B cell (primary cell): ENCODE results near the gene G3BP1. TPM values are rescaled to one million over a fixed set of nuclear protein-coding genes. Genes with fewer than 3 reads are reported as not detected.

Experiments used
- ATAC-seq: fragments of 200-7000 bp; cut with Tn5 transposase; one replicate; pipeline ENCODE4 v1.10.0; 2021; ENCODE audit warnings: low read depth, mild to moderate bottlenecking, moderate number of reproducible peaks, moderate library complexity
- CTCF ChIA-PET: fragments of 350-600 bp; sonication (Branson Sonifier 250); formaldehyde crosslinking; loops from one replicate; lab custom pipeline; 2021; ENCODE audit warnings: antibody characterized with exemption, inconsistent platforms; lab: Charles Lee
- POLR2A ChIA-PET: fragments of 350-600 bp; sonication (Branson Sonifier 250); formaldehyde crosslinking; loops from one replicate; lab custom pipeline; 2021; ENCODE audit warnings: antibody characterized with exemption; lab: Charles Lee
- DNase-seq: peaks from one replicate; pipeline ENCODE4 v3.0.0; 2013
- H2AFZ ChIP-seq: 2 replicates; pipeline ENCODE4 v1.6.1; 2012; ENCODE audit warnings: mild to moderate bottlenecking, low read depth, low read length; ENCODE audit not compliant: insufficient read depth, poor library complexity, severe bottlenecking
- H3K27ac ChIP-seq, 2 donors: 1 replicate in 1 of 2; 2 replicates in 1 of 2; pipeline ENCODE4 v1.5.1; 2012 to 2013; ENCODE audit warnings: low read length in 2 of 2, mild to moderate bottlenecking in 2 of 2, moderate library complexity in 1 of 2
- H3K27me3 ChIP-seq, 4 experiments: fragments of 200-600 bp in 1 of 4; sonication (generic) in 1 of 4; replicated peaks in 1 of 4; 1 replicate in 2 of 4; 2 replicates in 2 of 4; pipeline versions ENCODE4 v1.6.1 to v1.7.0; 2013 to 2016; ENCODE audit warnings: low read length in 3 of 4, mild to moderate bottlenecking in 2 of 4, mixed read lengths in 1 of 4, moderate library complexity in 1 of 4; ENCODE audit not compliant: insufficient read depth in 4 of 4, control insufficient read depth in 3 of 4; ENCODE audit errors: control extremely low read depth in 1 of 4
- H3K36me3 ChIP-seq, 2 experiments: replicated peaks in 1 of 2; 1 replicate in 1 of 2; 2 replicates in 1 of 2; pipeline versions ENCODE4 v1.6.1 to v1.7.1; 2013; ENCODE audit warnings: low read length in 1 of 2; ENCODE audit not compliant: insufficient read depth in 2 of 2, control insufficient read depth in 1 of 2; ENCODE audit errors: control extremely low read depth in 1 of 2, extremely low read depth in 1 of 2
- H3K4me1 ChIP-seq, 2 donors: fragments of 200-600 bp in 1 of 2; sonication (generic) in 1 of 2; 1 replicate in 1 of 2; 2 replicates in 1 of 2; pipeline versions ENCODE4 v1.5.1 to v1.6.1; 2013 to 2017; ENCODE audit warnings: low read length in 2 of 2; ENCODE audit not compliant: control insufficient read depth in 2 of 2, insufficient read depth in 2 of 2
- H3K4me2 ChIP-seq: replicated peaks from 2 replicates; pipeline ENCODE3; 2012; ENCODE audit warnings: mild to moderate bottlenecking, low read depth, low read length; ENCODE audit not compliant: poor library complexity, severe bottlenecking
- H3K4me3 ChIP-seq, 5 experiments: fragments of 200-600 bp in 1 of 5; sonication (generic) in 1 of 5; 1 replicate in 3 of 5; 2 replicates in 2 of 5; pipeline versions ENCODE4 v1.5.1 to v1.7.0; 2011 to 2016; ENCODE audit warnings: low read length in 4 of 5, mild to moderate bottlenecking in 4 of 5, low read depth in 2 of 5, control low read depth in 1 of 5, moderate library complexity in 1 of 5; ENCODE audit not compliant: insufficient read depth in 1 of 5; ENCODE audit errors: control extremely low read depth in 1 of 5, extremely low read depth in 1 of 5
- H3K79me2 ChIP-seq: fragments of 200-600 bp; sonication (generic); one replicate; pipeline ENCODE4 v1.6.0; 2016; ENCODE audit warnings: low read length; ENCODE audit not compliant: control insufficient read depth, insufficient read depth
- H3K9ac ChIP-seq: fragments of 200-600 bp; sonication (generic); 2 replicates; pipeline ENCODE4 v1.6.1; 2017; ENCODE audit warnings: mild to moderate bottlenecking, low read length, moderate library complexity
- H3K9me3 ChIP-seq, 3 donors: one replicate each; pipeline versions ENCODE4 v1.6.1 to v1.7.1; 2013; ENCODE audit warnings: low read length in 2 of 3; ENCODE audit not compliant: control insufficient read depth in 2 of 3, insufficient read depth in 1 of 3; ENCODE audit errors: control extremely low read depth in 1 of 3
- H4K20me1 ChIP-seq: 2 replicates; pipeline ENCODE4 v1.6.0; 2012; ENCODE audit warnings: mild to moderate bottlenecking, low read length; ENCODE audit not compliant: insufficient read depth, control insufficient read depth, poor library complexity, severe bottlenecking
- H3K27ac Mint-ChIP-seq: one replicate; pipeline ENCODE4 v1.8.0; 2021; ENCODE audit warnings: mixed read lengths
- H3K27me3 Mint-ChIP-seq: one replicate; pipeline ENCODE4 v1.8.0; 2021; ENCODE audit warnings: mixed read lengths
- H3K4me1 Mint-ChIP-seq: one replicate; pipeline ENCODE4 v1.8.0; 2021; ENCODE audit warnings: mixed read lengths
- H3K4me3 Mint-ChIP-seq: one replicate; pipeline ENCODE4 v1.8.0; 2021; ENCODE audit warnings: mixed read lengths
- H3K9me3 Mint-ChIP-seq: one replicate; pipeline ENCODE4 v1.8.0; 2022; ENCODE audit warnings: mixed read lengths; ENCODE audit not compliant: insufficient read depth
- CTCF ChIP-seq: fragments of 200-600 bp; IDR thresholded peaks from one replicate; pipeline ENCODE4 v1.8.0; 2022; ENCODE audit warnings: antibody characterized with exemption, mild to moderate bottlenecking
- EZH2 ChIP-seq: IDR thresholded peaks from 2 replicates; pipeline ENCODE4 v1.6.1; 2012; ENCODE audit warnings: borderline replicate concordance, low read depth, mild to moderate bottlenecking, moderate library complexity, low read length; ENCODE audit not compliant: insufficient read depth, poor library complexity, severe bottlenecking
- WGBS: methylation state at CpG from one replicate; pipeline ENCODE4 v1.1.5; 2013; ENCODE audit warnings: missing lambda C conversion rate; ENCODE audit not compliant: insufficient coverage; 5-methylcytosine and 5-hydroxymethylcytosine counted together
- intact Hi-C: fragments of 100-400 bp; cut with micrococcal nuclease; formaldehyde crosslinking; loops from one replicate; pipeline ENCODE4 v1.10.0; 2022
- polyA plus RNA-seq: library from polyadenylated mRNA; depleted of rRNA; stranded (reverse); fragments of >200 nt; gene quantifications from 2 replicates; pipeline ENCODE4 v1.2.3, GENCODE V29; 2012
- total RNA-seq, 2 donors: library from RNA; stranded (reverse); fragments of 120-200 nt in 1 of 2; gene quantifications; 1 replicate in 1 of 2; 2 replicates in 1 of 2; pipeline versions ENCODE4 v1.2.3 to v1.2.4, GENCODE V29; 2013 to 2022

The G3BP1 gene
- total and polyA plus RNA-seq, 2 donors (not counting 1 experiment from before 2014, with no cell fraction given) = 12.7 to 159 TPM

- Histone ChIP-seq H3K79me2 (no peaks in the 10 kb centered on the region), H3K4me3 (no peak overlapping the region), H3K27me3 (no peaks in the 10 kb centered on the region), H3K36me3 (no peaks in the 10 kb centered on the region), H3K4me2 (no peak overlapping the region), H3K27ac (no peak overlapping the region), H3K9ac (no peak overlapping the region), H3K9me3 (no peaks in the 10 kb centered on the region), H3K4me1 (no peaks in the 10 kb centered on the region), H4K20me1 (no peaks in the 10 kb centered on the region), H2AFZ (no peak overlapping the region)
- no peak for ATAC-seq
- TF ChIP-seq CTCF (no peak), EZH2 (no peak)
- Mint-ChIP-seq H3K9me3 (no peaks in the 10 kb centered on the region), H3K4me1 (no peaks in the 10 kb centered on the region), H3K27me3 (no peaks in the 10 kb centered on the region), H3K27ac (no peak overlapping the region), H3K4me3 (no peak overlapping the region)
- no peak for DNase-seq
- intact Hi-C loops = no loop called here
- ChIA-PET CTCF (interaction anchor here (1.0 kb wide), 1 partner anchor 322 kb away, joined by 3 read pairs; no protein-coding TSS in a partner anchor), POLR2A (no interaction called here)
- 100% methylated on average over 1 of the region's 3 CpGs for WGBS
Measured at GRCh38 chr5:151820271-151820670, 48.5 kb downstream of the G3BP1 start.

- Histone ChIP-seq H3K79me2 (no peaks in the 10 kb centered on the region), H3K9ac (no peak overlapping the region), H4K20me1 (no peaks in the 10 kb centered on the region), H3K27ac (no peak overlapping the region), H2AFZ (no peak overlapping the region), H3K9me3 (no peaks in the 10 kb centered on the region), H3K36me3 (no peaks in the 10 kb centered on the region), H3K4me3 (no peak overlapping the region), H3K4me2 (no peak overlapping the region), H3K4me1 (no peaks in the 10 kb centered on the region), H3K27me3 (no peaks in the 10 kb centered on the region)
- ATAC-seq (no peak), DNase-seq (no peak)
- ChIA-PET POLR2A (no interaction called here), CTCF (interaction anchor here (1.0 kb wide), 1 partner anchor 321 kb away, joined by 3 read pairs; no protein-coding TSS in a partner anchor)
- Mint-ChIP-seq H3K4me1 (no peaks in the 10 kb centered on the region), H3K4me3 (no peak overlapping the region), H3K27ac (no peak overlapping the region), H3K27me3 (no peaks in the 10 kb centered on the region), H3K9me3 (no peaks in the 10 kb centered on the region)
- intact Hi-C loops = no loop called here
- no CpG with 5 or more reads among the region's 1 CpG for WGBS
- TF ChIP-seq EZH2 (no peak), CTCF (no peak)
Measured at GRCh38 chr5:151820903-151821302, 49.1 kb downstream of the G3BP1 start.
